ENCODE results near the gene OLFML2A.

Gene OLFML2A

GRCh38 chr9:124797343-124798103 is 20.6 kb downstream of the OLFML2A start:
- DNase-seq (ENCODE audit: low read depth, low spot score): peak; percentile 42

- DNase-seq (ENCODE audit: low read depth, low spot score): no peak
Observed at GRCh38 chr9:124799274-124800006, 22.5 kb downstream of the OLFML2A start.

DNA sequence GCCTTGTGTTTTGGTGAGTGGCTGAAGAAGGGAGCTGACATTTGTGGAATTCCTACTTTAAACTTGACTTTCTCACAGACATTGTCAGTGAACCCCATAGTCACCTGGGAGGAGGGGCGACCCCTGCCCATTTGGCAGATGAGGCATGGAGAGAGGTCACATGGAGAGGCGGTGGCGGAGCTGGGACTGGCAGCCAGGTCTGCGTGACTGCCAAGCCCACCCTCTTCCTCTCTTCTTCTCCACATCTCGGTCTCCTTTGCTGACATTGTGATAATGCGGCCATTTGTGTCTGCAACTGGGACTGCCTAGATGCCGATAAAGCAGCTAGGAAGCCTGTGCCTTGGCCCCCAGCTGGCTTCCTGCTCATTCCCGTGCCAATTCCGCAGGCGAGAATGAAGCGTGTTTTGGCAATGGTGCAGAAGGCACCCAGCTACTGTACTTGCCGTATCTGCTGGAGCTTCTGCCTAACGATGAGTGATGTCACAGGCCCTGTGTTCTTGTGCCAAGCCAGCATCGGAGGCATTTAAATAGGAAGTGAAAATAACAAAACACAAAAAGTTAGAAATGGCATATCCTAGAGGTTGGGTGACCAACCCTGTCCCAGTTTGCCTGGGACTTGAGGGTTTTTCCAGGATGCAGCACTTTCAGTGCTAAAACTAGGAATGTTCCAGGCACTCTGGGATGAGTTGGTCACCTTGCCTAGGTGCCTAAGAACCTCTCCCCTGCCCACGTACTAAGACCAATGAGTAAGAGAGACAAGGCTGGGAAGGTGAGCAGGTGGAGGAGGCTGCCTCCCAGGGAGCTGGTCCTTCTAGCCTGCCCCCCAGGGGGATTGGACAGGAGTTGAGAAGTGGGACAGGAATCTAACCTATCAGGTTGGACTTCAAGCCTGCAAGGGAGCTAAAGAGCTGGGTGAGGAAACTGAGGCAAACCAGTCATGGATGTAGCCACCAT is 23.6 kb downstream of the OLFML2A start:
- DNase-seq (ENCODE audit: low read depth, low spot score): peak; percentile 57

GRCh38 chr9:124801356-124801755 is 24.4 kb downstream of the OLFML2A start:
- no peak for DNase-seq (ENCODE audit: low read depth, low spot score)

GRCh38 chr9:124802426-124802825 is 25.5 kb downstream of the OLFML2A start:
- no peak for DNase-seq (ENCODE audit: low read depth, low spot score)

GRCh38 chr9:124803911-124804310 is 27.0 kb downstream of the OLFML2A start:
- no peak for DNase-seq (ENCODE audit: low read depth, low spot score)

DNA sequence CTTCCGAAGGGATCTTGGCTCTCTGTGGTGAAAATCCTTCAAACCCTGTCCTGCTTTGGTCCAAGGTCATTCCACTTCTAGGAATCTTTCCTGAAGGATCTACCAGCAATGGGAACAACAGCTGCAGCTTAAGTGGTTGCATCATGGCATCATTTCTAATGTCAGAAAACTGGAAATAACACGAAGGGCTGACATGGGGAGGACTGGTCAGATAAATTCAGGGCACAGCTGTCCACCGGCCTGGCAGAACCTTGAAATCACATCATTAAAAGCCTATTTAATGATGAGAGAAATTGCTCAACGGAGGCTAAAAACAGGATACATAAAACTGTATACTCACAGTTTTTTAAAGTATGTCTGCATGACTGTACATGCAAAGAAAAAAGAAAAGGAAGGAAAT is 28.3 kb downstream of the OLFML2A start:
- DNase-seq (ENCODE audit: low read depth, low spot score): no peak

DNA sequence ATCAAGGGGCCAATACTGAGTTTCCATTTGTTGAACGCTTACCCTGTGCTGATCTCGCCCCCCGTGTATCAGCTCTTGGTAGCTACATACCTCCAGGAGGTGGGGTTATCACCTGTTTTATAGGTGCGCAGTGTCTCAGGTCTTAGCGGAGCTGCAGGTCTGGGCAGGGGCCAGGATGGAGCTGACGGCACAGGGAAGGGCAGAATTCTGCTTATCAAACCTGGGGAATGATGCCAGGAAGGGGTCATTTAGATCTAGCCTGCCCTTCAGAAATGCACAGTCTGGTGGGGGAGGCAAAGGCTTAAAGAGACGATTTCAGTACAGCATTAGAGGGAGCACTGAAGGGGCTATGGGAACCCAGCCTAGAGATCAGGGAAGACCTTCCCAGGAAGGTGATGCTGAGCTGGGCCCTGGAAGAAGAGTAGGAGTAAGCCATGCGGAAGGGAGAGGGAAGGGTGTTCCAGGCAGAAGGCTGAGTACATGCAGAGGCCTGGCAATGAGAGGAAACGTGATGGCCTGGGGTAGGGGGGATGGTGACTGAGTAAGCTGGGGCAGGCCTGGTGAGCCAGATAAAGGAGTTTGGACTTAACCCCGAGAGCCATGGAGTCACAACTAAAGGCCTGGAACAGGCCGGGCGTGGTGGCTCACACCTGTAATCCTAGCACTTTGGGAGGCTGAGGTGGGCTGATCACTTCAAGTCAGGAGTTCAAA is 31.5 kb downstream of the OLFML2A start:
- no peak for DNase-seq (ENCODE audit: low read depth, low spot score)

DNA sequence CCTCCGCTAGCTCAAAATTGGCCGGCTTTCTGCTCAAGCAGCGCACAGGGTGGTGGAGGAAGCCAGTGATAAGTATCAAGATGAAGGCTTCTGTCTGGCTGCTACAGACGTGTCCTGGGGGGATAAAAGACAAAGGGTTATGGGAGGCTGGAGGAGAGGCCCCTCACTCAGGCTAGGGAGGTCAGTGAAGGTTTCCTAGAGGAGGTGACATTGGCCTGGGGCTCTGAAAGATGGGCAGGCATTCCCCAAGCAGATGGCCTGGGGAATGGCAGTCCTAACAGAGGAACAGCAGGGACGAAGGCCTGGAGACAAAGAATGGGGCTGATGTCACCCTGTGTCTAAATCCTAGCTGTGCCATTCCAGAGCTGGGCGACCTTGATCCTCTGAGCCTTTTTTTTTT is 32.3 kb downstream of the OLFML2A start:
- no peak for DNase-seq (ENCODE audit: low read depth, low spot score)

GRCh38 chr9:124809741-124810500 is 33.0 kb downstream of the OLFML2A start:
- no peak for DNase-seq (ENCODE audit: low read depth, low spot score)

DNA sequence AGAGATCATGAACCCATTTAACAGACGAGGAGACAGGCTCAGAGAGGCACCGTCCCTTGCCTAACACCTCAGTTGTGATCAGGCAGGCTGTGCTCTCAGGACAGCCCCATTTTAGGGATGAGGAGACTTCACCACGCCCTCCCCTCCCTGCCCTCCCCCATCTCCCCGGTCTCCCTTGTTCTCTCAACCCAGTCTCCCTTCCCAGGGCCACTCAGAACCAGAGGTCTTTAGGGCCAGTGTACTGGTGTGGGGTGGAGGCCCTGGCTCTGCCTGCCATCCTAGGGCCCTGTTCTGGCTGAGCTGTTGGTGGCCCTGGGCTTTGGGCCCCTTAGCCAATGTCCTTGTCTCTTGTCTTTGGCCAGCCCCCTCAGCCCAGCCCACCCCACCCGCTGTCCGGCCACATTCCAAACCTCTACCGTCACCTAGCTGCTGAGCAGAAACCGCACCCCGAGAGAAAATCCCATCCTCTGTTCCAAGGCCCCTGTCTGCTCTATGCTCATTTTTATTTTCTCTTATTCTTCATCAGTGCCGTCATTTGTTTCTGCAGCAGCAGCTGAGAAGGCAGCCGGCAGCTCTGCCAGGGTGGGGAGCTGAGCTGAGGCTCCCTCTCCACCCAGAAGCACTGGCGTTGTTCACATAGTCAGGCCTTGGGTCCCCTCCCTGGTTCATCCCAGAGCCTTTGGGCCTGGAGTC is 33.9 kb downstream of the OLFML2A start:
- peak; percentile 98 for DNase-seq (ENCODE audit: low read depth, low spot score)

DNA sequence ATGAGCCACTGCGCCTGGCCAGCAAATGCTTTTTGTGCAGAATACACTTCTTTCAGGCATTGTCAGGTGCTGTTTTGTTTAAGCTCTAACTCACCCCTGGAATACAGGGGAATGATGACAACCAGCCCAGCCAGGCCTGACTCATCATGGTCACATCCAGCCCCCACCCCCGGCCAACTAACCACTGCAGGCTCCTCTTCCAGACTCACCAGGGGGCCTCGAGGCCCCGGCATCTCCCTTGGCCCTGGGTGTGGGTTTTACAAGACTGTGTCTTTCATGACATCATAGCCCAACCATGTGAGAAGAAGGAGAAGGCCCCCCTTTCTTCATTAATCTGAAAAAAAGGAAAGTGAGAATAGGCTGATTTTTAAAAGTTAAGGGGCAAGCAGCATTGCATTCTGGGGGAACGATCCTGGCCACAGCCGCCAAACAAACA is 35.5 kb downstream of the OLFML2A start:
- DNase-seq (ENCODE audit: low read depth, low spot score): peak; percentile 99

DNA sequence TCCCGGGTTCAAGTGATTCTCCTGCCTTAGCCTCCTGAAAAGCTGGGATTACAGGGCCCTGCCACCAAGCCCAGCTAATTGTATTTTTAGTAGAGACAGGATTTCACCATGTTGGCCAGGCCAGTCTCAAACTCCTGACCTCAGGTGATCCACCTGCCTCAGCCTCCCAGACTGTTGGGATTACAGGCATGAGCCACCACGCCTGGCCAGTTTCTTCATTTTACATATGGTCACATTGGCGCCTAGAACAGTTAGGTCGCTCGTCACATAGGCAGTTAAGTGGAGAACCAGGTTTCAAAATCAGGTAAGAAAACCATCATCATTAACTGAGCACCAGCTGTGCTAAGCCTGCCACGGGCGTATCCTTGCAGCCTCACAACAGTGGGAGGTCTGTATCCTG is 36.1 kb downstream of the OLFML2A start:
- DNase-seq (ENCODE audit: low read depth, low spot score): no peak

DNA sequence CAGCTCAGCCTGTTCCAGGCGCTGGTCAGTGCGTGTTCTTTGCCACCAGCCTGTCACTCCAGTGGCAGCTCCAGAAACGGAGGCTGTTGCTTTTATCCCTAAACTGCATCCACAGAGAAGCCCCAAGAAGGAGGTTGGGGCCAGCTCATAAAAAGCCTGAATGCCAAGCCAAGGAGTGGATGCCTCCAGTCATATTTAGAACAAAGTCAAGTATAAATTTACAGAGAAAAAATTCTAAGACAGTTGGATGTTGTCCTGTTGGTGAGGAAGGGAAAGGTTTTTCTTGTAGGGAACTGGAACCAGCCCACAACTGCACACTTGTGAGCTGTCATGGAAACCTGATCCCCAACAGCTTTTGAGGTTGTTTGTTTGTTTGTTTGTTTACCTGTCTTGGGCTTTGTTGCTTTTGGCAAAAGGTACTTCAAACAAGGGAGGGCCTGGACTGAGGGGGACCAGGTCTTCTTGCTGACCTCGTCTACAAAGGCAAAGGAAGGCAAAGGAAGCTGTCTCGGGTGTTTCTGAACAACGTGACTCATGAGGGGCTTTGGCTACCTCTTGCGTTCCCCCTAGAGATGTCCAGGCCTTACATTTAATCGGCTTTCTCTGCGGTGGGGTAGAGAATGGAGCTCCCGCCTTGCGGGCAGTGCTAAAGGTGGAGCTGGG is 36.7 kb downstream of the OLFML2A start:
- peak; percentile 46 for DNase-seq (ENCODE audit: low read depth, low spot score)

DNA sequence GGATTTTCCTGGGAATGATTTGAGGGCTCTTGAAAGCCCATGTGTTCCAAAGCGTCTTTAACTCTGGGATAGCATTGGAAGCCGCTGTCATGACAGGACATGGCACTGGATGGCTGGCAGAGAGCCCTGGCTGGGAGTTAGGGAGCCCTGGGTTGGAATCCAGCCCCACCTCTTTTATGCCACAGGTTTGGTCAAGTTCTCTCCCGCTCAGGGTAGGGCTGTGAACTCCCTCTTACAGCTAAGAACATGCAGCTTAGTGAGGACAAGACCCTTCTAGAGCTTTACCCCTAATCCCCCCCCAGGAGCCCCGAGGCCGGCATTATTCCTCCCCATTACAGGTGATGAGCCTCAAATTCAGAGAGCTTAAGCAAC is 37.2 kb downstream of the OLFML2A start:
- no peak for DNase-seq (ENCODE audit: low read depth, low spot score)

GRCh38 chr9:124815601-124816000 is 38.7 kb downstream of the OLFML2A start:
- no peak for DNase-seq (ENCODE audit: low read depth, low spot score)

GRCh38 chr9:124818431-124819281 is 41.7 kb downstream of the OLFML2A start:
- peak; percentile 54 for DNase-seq (ENCODE audit: low read depth, low spot score)
